Measurements from ENCODE around the gene CCT7.

The CCT7 gene

DNA sequence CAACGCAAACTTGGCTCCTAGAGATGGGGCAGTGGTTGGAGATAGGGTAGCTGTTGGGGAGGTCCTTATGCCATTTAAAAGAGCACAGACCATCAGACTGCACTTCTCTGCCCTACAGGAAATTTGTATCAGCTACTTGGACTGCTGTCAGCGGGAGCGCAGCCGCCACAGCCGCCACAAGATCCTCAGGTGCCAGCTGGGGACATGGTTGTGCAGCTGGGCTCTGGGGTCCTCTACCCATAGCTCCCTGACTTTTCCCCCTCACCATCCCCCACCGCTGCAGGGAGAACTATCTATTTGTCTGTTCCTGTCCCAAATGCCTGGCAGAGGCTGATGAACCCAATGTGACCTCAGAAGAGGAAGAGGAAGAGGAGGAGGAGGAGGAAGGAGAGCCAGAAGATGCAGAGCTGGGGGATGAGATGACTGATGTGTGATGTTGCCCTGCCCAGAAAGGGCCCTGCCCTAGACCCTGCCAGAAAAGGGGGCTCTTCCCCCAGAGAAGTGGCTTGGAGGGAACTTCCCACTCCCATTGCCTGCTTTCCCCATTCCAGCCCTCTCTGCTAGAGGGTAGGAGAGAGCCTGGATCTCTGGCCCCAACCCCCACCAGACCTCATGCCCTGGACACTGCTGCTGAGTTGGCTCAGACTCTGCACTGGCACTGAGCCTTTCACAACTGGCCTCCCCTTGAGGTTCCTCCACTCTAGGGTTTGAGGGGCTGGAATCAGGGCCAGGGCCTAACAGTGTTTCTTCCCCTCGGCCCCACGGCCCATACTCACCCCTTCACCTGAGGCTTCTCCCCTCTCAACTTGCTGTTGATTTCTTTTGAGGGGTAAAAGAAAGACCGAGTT lies 8.4 kb upstream of the CCT7 start:
- DNase-seq (ENCODE audit: low read depth in 3 of 3), result no peak

DNA sequence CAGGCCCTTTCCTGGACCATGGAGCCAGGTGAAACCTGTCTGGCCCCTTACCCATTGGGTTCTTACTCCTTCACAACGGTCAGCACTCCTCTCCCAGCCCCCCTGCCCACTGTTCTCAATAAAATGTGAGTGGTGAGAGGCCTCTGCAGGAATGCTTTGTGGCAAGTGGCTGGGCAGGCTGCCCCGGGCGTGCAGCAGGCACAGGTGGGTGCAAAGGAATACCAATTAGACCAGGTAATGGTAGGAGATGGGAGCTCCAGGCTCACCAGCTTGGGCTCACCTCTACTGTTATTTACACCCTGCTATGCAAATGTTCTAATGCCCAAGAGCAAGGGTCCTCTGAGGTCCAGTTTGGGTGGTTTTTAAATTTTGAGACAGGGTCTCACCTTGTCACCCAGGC lies 7.0 kb upstream of the CCT7 start:
- DNase-seq (ENCODE audit: low read depth in 3 of 3), result no peak

DNA sequence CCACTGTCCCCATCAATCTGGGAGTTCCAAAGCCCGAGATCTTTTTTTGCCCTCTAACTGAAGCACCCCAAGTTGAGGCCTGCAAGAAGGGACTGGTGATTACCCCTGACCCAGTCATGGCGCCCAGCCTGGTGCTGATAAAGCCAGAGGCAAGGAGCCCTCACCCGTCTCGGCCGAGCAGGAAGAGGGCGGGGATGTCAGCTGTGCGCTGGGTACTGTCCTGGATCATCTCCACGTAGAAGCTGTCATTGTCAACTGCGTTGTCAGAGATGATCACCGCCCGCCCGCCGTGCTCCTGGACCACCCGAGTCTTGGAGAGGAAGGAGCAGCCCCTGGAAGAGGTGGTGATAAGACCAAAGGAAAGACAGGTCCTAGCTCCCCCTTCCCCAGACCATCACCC lies 5.5 kb upstream of the CCT7 start:
- no peak for DNase-seq (ENCODE audit: low read depth in 3 of 3)

DNA sequence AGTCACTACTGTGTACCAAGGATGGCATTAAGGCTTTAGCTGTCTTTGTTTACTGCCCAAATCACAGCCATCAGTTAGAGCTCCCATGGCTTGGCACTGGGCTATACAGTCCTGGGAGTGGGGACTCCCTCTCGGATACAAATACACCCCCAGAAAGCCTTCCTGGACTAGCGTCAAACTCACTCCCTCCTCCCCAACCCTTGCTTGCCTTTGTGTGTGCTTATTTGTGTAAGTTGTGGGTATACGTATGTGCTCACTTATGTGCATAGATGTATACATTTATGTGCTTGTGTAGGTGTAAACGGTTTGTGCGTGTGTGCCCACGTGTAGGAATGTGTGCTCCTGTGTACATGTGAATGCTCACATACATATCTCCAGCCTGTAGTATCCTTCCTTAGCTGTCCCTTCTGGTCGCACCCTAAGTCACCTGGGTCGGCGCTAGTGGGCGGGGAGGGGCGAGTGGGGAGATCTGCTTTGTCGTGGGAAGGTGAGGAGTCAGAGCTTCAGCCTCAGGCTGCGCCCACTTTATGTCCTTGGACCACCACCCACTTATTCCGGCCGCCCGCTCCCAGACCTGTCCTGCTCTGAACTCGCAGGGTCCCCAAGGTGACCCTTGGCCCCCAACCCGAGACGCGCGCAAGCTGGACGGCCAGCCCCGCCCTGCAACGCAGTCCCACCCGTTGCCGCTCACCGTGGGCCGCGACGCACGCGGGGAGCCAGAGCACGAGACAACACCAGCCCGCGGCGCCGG lies 1.5 kb upstream of the CCT7 start:
- peak in 1 of 3 experiments; percentile 36 for DNase-seq (ENCODE audit: low read depth in 3 of 3)

DNA sequence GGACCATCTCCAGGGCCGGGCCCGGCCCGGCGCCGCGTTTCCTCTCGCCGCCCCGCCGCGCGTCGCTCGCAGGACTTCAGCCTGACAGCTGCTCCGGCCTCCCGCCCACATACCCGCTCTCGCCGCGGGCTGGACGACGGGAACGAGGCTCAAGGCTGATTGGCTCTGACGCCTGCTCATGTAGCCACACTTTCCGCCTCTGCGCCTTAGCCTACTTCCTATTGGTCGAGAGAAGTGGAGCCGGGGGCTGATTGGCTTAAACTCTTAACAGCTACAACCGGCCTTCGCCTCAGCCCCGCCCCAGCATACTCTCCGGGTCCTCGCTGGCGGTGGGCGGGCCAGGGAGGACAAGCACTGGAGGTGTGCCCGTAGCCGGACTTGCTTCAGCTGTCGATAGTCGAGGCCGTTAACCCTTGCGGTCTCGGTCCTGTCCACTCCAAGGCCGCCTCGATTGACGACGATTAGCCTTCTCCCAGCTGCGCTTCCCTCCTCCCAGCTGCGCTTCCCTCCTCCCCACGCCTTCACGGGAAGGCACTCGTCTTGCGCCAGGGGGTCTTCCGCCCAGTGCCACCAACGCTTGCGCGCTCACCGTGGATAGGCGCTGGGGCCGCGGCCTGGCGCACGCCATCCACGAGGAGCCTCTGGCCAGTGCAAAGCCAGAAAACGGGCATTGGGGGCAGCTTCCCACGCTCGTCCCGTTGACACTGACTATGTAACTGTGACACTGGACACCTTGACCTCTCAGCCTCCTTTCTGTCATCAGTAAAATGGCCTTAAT lies 765 bp upstream of the CCT7 start, which contains the start of gene PRADC1:
PRADC1 (minus strand) TSS at position 86 of the 778 bp plus-strand sequence; CDS start at position 7, 79 bp downstream.
- DNase-seq (ENCODE audit: low read depth in 3 of 3), result peak; percentile 88 to 91 (median 90)

DNA sequence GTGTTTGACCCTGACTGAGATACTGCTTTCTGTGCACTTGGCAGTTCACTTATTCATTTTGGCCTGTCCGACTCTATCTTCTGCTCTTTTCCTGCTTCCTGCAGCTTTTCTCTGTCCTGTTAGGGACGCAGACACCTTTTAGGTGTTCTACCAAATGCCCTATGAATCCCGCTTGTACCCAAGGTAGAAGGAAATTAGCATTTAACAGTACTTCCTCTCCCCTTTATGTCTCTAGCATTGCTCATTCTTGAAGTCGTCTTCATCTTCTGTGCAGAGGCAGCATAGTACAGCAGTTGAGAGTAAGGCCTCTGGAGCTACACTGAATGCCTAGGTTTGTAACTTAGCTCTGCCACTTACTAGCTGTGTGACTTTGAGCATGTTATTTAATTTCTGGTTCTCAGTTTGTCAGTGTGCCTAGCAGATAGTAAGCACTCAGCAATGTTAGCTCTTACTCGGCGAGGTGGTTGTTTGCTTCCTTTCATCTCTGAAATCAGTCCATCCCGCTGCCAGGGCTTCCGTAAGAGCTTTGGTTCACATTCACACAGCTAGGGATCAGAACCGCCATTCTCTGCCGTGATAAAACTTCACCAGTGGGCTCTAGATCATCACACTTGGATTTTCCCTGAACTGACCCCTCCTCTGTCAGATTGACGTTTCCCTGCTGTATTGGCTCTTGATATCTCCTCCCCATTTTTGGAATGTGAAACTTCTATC lies 1.4 kb downstream of the CCT7 start:
- DNase-seq (ENCODE audit: low read depth in 3 of 3), result no peak

DNA sequence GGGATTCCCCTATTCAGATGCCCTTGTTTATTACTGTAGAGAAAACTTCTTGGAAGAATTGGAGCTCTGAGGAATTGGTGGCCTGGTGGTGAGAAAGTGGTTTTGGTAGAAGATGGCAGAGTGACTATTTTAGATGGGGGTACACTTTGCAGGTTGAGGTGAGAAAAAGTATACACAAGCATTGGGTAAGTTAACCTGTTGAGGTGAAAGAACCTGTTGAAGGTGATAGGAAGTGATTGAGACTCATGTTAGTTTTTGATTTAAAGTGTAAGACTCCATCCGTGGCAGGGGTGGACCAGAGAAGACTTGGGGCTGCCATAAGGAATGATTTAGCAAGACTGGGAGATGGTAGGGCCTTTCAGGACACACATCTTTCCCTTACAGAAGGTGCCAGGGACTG lies 3.1 kb downstream of the CCT7 start:
- DNase-seq (ENCODE audit: low read depth in 3 of 3), result no peak

DNA sequence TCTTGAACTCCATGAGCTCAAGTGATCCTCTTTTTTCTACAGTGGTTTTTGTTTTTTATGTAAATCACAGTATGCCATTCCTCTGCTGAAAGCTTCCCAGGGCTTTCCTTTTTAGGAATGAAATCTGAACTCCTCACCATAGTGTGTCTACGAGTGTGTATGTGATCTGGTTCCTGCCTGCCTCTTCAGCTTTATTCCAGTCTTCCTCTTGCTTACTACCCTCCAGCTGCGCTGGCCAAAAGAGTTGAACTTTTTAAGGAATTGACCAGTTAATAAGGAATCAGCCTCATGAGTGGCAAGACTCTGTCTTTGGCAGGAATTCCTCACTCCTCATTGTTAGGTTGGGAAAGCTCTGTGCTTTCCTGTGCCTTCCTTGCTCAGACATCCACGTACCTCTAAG lies 4.0 kb downstream of the CCT7 start:
- no peak for DNase-seq (ENCODE audit: low read depth in 3 of 3)

DNA sequence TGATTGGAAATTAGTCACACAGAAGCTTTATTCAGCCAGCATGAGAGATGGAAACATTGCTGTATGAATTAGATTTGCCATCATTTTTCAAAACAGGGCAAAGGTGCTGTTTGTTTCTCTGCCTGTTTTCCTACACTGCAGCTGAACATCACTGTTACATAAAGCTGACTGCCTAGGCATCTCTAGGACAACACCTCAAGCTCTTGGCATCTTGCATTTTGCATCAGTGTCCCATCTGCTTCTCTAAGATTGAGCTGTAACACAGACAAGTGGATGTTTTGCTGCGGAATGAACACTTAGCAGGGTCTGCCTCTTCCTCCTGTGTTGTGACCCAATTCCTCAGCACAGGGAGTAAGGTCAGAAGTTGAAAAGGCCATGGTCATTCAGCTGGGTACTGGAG lies 4.9 kb downstream of the CCT7 start:
- no peak for DNase-seq (ENCODE audit: low read depth in 3 of 3)

DNA sequence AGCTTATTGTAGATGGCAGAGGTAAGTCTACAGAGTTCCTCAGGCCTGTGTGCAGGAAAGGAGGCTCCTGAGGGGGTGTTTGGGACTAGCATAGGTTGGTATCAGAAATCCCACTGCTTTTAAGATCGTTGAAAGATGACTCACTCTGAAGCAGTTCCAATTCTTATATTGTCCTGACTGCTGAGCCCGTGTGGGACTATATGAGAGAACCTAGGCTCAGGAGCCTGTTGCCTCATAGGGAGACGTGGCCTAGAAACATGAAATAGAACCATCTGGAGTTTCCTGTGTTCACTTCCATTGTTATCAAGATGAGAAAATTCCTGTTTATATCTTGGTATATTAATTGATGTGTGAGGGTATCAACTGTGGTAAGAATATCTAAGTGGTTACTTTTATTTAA lies 5.7 kb downstream of the CCT7 start:
- no peak for DNase-seq (ENCODE audit: low read depth in 3 of 3)

DNA sequence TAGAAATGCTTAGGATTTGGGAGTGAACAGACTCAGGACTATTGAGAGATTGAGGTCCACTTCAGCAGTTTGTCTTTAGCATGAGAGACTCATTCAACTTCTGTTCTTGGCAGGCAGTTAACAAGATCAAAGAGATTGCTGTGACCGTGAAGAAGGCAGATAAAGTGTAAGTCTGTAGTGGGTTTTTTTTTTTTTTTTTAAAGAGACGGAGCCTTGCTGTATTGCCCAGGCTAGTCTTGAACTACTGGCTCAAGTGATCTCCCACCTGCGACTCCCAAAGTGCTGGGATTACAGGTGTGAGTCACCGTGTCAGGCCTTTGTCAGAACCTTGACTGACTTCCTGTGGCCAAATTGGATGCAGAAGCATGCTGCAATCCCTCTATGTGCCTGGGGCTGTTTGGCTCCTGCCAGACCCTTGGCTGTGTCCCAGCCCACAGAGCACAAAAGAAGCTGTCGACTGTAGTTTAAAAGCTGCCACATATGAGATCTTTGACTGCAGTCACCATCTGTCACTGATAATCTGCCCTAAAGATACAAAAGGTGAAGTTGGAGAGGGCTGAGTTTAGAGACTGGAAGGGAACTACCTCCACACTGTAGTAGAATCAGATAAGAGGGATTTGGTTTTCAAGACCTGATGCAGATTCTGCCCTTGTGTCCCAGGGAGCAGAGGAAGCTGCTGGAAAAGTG lies 9.9 kb downstream of the CCT7 start:
- no peak for DNase-seq (ENCODE audit: low read depth in 3 of 3)

DNA sequence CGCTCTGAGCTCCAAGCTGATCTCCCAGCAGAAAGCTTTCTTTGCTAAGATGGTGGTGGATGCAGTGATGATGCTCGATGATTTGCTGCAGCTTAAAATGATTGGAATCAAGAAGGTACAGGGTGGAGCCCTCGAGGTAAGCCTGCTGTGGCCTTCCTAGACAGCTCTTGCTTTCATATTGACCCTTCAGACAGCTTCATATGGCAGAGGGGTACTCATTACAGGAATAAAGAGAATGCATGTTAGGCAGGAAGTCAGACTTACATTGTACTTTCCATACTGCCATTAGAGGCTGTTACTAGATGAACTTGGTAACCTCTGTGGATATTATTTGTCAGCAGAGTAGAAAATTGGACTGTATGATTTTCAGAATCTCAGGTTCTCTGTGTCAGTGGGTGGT lies 10.5 kb downstream of the CCT7 start:
- no peak for DNase-seq (ENCODE audit: low read depth in 3 of 3)

DNA sequence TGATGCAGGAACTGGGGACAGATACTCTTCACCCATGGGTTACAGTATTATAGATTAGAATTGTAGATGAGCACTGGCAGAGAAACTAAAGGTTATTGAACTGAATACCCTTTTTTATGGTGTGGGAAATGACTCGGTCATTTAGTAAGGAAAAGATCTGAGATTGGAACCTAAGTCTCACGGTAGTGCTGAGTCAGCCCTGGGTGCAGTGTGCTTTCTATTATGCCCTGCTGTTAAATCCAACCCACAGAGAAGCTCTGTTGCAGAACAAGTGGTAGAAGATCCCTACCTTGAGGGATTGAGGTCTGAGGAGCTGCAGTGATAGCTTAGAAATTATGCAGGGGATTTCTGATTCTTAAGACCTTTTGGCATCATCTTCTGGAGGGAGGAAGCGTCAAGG lies 12.7 kb downstream of the CCT7 start:
- no peak for DNase-seq (ENCODE audit: low read depth in 3 of 3)

DNA sequence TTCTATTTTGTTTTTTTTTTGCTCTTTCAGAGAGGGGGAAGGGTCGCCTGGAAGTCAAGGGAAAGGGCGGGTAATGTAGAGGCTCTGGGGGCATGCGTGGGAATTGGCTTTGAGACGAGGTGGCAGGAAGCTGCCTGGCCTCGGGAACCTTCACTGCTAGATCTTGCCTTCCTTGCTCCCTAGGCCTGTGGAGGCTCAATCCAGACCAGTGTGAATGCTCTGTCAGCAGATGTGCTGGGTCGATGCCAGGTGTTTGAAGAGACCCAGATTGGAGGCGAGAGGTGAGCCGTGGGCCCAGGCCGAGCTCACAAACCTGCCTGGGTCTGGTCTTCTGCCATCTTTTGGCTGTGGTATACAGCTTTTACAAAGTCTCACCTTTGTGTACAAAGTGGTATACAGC lies 15.5 kb downstream of the CCT7 start:
- DNase-seq (ENCODE audit: low read depth in 3 of 3), result no peak

DNA sequence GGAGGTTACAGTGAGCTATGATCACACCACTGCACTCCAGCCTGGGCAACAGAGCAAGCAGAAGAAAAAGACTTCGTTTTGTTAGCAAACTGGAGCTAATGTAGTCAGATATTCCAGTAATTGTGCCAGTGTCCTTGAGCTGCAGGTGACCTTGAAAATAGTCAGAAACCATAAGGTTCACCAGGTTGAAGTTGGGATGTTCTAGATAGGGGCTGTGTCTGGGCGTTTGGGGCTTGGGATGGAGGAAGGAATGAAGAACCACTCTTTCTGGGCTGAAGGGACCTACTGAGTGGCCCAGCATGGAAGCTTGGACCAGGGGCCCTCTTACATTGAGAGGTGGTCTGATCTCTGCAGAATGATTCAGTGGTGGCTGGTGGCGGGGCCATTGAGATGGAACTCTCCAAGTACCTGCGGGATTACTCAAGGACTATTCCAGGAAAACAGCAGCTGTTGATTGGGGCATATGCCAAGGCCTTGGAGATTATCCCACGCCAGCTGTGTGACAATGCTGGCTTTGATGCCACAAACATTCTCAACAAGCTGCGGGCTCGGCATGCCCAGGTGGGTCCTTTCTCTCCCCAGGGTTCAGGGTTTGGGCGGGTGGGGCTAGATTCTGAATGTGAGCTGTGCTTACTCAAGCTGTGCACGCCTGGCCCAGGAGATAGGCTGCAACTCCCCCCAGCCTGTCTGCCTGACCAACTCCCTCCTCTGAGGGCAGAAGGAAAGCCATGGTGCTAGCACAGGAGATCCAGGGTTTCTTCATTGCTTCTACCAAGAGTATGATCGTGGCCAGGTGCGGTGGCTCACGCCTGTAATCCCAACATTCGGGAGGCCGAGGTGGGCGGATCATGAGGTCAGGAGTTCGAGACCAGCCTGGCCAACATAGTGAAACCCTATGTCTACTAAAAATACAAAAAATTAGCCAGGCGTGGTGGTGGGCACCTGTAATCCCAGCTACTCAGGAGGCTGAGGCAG lies 17.1 kb downstream of the CCT7 start:
- DNase-seq (ENCODE audit: low read depth in 3 of 3), result no peak

DNA sequence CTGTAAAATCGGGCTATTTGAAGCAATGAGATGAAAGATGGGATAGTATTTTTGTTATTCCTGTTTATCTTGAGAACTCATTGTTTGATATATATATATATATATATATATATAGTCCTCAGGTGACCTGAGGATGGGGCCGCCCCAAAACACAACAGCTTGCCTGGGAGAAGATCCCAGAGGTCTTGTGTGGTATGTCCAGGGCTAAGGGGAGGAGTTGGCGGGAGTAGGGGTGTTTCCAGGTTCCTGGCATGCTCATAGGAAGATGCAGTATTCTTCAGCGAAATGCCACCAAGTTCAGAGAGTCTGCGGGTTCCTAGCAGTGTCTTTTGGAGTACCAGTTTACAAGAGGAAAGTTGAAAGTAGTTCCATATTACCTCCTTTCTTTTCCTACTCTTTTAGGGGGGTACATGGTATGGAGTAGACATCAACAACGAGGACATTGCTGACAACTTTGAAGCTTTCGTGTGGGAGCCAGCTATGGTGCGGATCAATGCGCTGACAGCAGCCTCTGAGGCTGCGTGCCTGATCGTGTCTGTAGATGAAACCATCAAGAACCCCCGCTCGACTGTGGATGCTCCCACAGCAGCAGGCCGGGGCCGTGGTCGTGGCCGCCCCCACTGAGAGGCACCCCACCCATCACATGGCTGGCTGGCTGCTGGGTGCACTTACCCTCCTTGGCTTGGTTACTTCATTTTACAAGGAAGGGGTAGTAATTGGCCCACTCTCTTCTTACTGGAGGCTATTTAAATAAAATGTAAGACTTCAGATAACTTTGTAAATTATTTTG lies 18.3 kb downstream of the CCT7 start:
- no peak for DNase-seq (ENCODE audit: low read depth in 3 of 3)

DNA sequence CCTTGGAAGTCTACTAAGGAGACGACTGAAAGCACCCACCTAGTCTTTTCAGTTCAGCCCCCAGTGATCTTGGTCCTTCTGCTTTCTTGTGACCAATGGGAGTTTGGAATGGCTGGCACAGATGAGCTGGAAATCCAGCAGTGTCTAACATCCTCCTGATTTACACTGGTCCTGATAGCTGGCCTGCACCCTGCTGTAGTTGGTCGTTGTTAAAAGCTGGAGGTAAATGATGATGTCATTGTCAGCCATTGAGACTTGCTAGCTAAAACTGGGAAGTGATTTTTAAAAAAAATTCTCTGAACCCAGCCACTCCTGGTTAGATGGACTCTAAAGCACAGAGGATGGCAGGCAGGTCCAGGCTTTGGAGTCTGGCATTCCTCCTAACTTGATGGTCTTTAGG lies 19.3 kb downstream of the CCT7 start:
- DNase-seq (ENCODE audit: low read depth in 3 of 3), result no peak

DNA sequence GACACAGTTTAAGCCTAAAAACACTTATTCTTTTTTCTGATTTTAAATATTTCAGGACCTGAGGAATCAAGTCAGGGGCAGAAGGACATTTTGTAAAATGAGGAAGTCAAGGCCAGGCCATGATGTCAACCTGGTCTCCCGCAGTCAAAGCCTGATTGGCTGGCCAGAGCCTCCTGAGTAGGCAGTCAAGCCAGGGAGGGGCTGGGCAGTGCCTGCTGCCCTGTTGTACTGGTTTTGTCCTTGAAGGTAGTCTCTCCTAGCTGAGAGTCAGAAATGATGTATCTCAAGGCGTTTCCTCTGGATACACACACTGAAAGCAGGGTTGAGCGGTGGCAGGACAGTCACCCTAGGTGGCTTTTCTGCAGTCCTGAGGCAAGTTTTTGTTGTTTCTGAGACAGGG lies 19.8 kb downstream of the CCT7 start:
- DNase-seq (ENCODE audit: low read depth in 3 of 3), result no peak

DNA sequence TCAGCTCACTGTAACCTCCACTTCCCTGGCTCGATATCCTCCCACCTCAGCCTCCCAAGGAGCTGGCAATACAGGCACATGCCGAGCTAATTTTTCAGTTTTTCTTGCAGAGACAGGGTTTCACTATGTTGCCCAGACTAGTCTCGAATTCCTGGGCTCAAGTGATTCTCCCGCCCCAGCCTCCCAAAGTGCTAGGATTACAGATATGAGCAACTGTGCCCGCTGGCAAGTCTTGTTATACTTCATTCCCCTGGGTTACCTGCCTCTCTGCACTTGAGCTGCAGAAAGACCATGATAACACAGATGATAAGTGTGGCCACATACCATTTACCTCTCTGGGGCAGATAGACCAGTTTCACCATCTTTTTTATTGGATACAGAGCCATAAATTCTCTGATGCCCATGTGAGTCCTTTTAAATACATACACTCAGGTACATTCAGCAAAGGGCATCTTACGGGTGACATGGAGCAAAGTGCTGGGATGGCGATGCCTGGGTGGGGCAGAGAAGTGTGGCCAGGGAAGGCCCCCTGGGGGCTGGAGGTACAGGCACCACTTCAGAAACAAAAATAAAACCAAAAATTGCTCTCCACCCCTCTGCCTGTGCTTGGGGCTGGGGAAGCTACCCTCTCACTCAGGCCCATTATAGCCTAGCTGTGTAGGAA lies 20.4 kb downstream of the CCT7 start:
- no peak for DNase-seq (ENCODE audit: low read depth in 3 of 3)
